ENCODE results near the gene PPP1R3D. TPM values are rescaled to one million over a fixed set of nuclear protein-coding genes. Genes with fewer than 3 reads are reported as not detected.

Gene PPP1R3D
- total RNA-seq, 1 experiment from 2014 or later, result 2.7 TPM

DNA sequence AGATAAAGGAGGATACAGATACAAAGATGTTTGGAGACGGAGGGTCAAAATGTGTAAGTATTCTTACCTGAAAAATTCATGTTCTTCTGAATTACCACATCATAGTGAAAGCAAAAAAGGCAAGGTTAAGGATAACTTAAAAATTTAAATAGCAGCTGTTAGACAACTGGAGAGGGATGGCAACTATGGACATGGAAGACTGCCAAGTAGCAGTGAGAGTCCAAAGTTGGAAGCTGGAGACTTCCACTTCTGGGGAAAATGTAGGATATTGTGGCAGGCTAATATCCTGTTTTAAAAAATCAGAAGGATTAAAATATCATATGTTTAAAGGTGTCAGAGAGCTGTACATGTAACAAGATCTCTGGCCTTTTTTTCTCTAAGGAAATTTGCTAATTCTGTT is 36.5 kb downstream of the PPP1R3D start:
- RAD21 ChIA-PET (ENCODE audit: low non-redundant PET in 1 of 2, low total read pairs in 2 of 2, uncharacterized antibody in 2 of 2, unreplicated experiment in 2 of 2), result no interaction called here
- DNase-seq (ENCODE audit: low read depth, low spot score), result no peak
- Histone ChIP-seq H3K4me2 (ENCODE audit: low read length) (no peak overlapping the region), H3K9me2 (ENCODE audit: insufficient read depth) (no peaks in the 10 kb centered on the region), H3K9ac (ENCODE audit: low read length) (no peak overlapping the region), H3K36me3 (ENCODE audit: control insufficient read depth in 1 of 2, insufficient read depth in 2 of 2, low read length in 2 of 2) (no peaks in the 10 kb centered on the region), H3K27me3 (ENCODE audit: insufficient read depth, low read length) (peaks cover 34% of the 10 kb centered on the region), H3K9me3 (ENCODE audit: control insufficient read depth in 1 of 2, insufficient read depth in 1 of 2, low read depth in 1 of 2, low read length in 2 of 2) (no peaks in the 10 kb centered on the region), H3K27ac (ENCODE audit: low read depth, low read length) (no peak overlapping the region), H3K4me3 (replicated peaks in 1 of 2; ENCODE audit: low read depth in 1 of 2, low read length in 2 of 2) (no peak overlapping the region), H3K79me2 (ENCODE audit: insufficient read depth, low read length) (no peaks in the 10 kb centered on the region), H2AFZ (ENCODE audit: low read depth, low read length, poor library complexity, severe bottlenecking) (no peak overlapping the region), H3K4me1 (ENCODE audit: control insufficient read depth in 1 of 2, insufficient read depth in 2 of 2, low read length in 2 of 2) (no peaks in the 10 kb centered on the region), H4K20me1 (ENCODE audit: insufficient read depth) (no peaks in the 10 kb centered on the region)
- CTCF ChIA-PET, result interaction anchor here (1.6 kb wide), 1 partner anchor 30 kb away, joined by 3 read pairs; the partner anchor contains the start of gene SYCP2
- TF ChIP-seq SIN3A (IDR thresholded peaks at IDR 0.05; ENCODE audit: low read depth) (no peak), CEBPB (IDR thresholded peaks at IDR 0.05; ENCODE audit: low read depth) (no peak)
- BruUV-seq (replicated peaks), result no TSS peak
- POLR2A ChIA-PET, result no interaction called here
- intact Hi-C loops (cut with micrococcal nuclease), result no loop called here
- no peak for ATAC-seq

DNA sequence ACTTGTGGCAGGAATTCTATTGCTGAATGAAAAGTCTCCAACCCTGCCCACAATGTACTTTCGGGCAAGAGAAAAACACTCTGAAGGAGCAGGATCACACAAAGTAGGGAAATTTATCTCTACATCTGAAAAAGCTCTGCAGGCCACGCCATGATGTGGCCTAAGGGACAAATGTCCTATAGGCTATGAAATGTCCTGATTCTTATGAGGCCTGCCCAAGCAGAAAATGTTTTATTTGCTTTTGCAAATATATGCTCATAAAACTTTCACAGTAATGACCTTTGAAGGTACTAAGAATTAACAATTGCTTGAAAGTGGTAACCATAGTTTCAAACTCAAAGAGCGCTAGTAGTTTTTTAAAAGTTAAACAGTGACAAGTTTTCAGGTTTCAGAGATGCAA is 37.6 kb downstream of the PPP1R3D start:
- Histone ChIP-seq H3K9me3 (ENCODE audit: control insufficient read depth in 1 of 2, insufficient read depth in 1 of 2, low read depth in 1 of 2, low read length in 2 of 2) (no peaks in the 10 kb centered on the region), H3K4me3 (replicated peaks in 1 of 2; ENCODE audit: low read depth in 1 of 2, low read length in 2 of 2) (no peak overlapping the region), H3K9me2 (ENCODE audit: insufficient read depth) (no peaks in the 10 kb centered on the region), H3K79me2 (ENCODE audit: insufficient read depth, low read length) (no peaks in the 10 kb centered on the region), H4K20me1 (ENCODE audit: insufficient read depth) (no peaks in the 10 kb centered on the region), H3K36me3 (ENCODE audit: control insufficient read depth in 1 of 2, insufficient read depth in 2 of 2, low read length in 2 of 2) (no peaks in the 10 kb centered on the region), H2AFZ (ENCODE audit: low read depth, low read length, poor library complexity, severe bottlenecking) (no peak overlapping the region), H3K4me2 (ENCODE audit: low read length) (no peak overlapping the region), H3K27me3 (ENCODE audit: insufficient read depth, low read length) (peaks cover 30% of the 10 kb centered on the region), H3K9ac (ENCODE audit: low read length) (no peak overlapping the region), H3K4me1 (ENCODE audit: control insufficient read depth in 1 of 2, insufficient read depth in 2 of 2, low read length in 2 of 2) (no peaks in the 10 kb centered on the region), H3K27ac (ENCODE audit: low read depth, low read length) (no peak overlapping the region)
- ChIA-PET CTCF (no interaction called here), RAD21 (ENCODE audit: low non-redundant PET in 1 of 2, low total read pairs in 2 of 2, uncharacterized antibody in 2 of 2, unreplicated experiment in 2 of 2) (no interaction called here), POLR2A (no interaction called here)
- ATAC-seq (no peak), DNase-seq (ENCODE audit: low read depth, low spot score) (no peak)
- intact Hi-C loops (cut with micrococcal nuclease), result no loop called here
- BruUV-seq (replicated peaks), result no TSS peak
- TF ChIP-seq POLR2AphosphoS5 (IDR thresholded peaks at IDR 0.05; ENCODE audit: low read depth, low read length) (no peak), POLR2A (IDR thresholded peaks at IDR 0.05; ENCODE audit: borderline replicate concordance, extremely low read depth, insufficient read depth, insufficient read length) (no peak), EZH2phosphoT487 (IDR thresholded peaks at IDR 0.05; ENCODE audit: borderline replicate concordance) (no peak), EZH2 (IDR thresholded peaks at IDR 0.05) (no peak), SIN3A (IDR thresholded peaks at IDR 0.05; ENCODE audit: low read depth) (no peak), ZNF274 (IDR thresholded peaks at IDR 0.05; ENCODE audit: low read depth, low read length) (no peak), EGR1 (IDR thresholded peaks at IDR 0.05; ENCODE audit: low read depth) (no peak), TCF7L2 (IDR thresholded peaks at IDR 0.05; ENCODE audit: borderline replicate concordance, extremely low read depth, insufficient read depth, insufficient read length) (no peak), ELF1 (IDR thresholded peaks at IDR 0.05; ENCODE audit: borderline replicate concordance, low read depth) (no peak), ZFX (IDR thresholded peaks at IDR 0.05) (no peak), YY1 (IDR thresholded peaks at IDR 0.05; ENCODE audit: extremely low read depth, insufficient replicate concordance, low read depth, low read length) (no peak), RAD21 (IDR thresholded peaks at IDR 0.05; ENCODE audit: low read depth) (no peak), SP1 (IDR thresholded peaks at IDR 0.05; ENCODE audit: low read depth) (no peak), SRF (IDR thresholded peaks at IDR 0.05; ENCODE audit: low read depth) (no peak)
- TF ChIP-seq, protein P1, sequence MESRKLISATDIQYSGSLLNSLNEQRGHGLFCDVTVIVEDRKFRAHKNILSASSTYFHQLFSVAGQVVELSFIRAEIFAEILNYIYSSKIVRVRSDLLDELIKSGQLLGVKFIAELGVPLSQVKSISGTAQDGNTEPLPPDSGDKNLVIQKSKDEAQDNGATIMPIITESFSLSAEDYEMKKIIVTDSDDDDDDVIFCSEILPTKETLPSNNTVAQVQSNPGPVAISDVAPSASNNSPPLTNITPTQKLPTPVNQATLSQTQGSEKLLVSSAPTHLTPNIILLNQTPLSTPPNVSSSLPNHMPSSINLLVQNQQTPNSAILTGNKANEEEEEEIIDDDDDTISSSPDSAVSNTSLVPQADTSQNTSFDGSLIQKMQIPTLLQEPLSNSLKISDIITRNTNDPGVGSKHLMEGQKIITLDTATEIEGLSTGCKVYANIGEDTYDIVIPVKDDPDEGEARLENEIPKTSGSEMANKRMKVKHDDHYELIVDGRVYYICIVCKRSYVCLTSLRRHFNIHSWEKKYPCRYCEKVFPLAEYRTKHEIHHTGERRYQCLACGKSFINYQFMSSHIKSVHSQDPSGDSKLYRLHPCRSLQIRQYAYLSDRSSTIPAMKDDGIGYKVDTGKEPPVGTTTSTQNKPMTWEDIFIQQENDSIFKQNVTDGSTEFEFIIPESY (IDR thresholded peaks at IDR 0.05; ENCODE audit: extremely low read depth, insufficient replicate concordance, low read length), result no peak
- TF ChIP-seq, protein P2, sequence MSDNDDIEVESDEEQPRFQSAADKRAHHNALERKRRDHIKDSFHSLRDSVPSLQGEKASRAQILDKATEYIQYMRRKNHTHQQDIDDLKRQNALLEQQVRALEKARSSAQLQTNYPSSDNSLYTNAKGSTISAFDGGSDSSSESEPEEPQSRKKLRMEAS (IDR thresholded peaks at IDR 0.05), result no peak
- TF ChIP-seq, protein P3, sequence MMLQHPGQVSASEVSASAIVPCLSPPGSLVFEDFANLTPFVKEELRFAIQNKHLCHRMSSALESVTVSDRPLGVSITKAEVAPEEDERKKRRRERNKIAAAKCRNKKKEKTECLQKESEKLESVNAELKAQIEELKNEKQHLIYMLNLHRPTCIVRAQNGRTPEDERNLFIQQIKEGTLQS (IDR thresholded peaks at IDR 0.05), result no peak
- TF ChIP-seq, protein P4, sequence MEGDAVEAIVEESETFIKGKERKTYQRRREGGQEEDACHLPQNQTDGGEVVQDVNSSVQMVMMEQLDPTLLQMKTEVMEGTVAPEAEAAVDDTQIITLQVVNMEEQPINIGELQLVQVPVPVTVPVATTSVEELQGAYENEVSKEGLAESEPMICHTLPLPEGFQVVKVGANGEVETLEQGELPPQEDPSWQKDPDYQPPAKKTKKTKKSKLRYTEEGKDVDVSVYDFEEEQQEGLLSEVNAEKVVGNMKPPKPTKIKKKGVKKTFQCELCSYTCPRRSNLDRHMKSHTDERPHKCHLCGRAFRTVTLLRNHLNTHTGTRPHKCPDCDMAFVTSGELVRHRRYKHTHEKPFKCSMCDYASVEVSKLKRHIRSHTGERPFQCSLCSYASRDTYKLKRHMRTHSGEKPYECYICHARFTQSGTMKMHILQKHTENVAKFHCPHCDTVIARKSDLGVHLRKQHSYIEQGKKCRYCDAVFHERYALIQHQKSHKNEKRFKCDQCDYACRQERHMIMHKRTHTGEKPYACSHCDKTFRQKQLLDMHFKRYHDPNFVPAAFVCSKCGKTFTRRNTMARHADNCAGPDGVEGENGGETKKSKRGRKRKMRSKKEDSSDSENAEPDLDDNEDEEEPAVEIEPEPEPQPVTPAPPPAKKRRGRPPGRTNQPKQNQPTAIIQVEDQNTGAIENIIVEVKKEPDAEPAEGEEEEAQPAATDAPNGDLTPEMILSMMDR (IDR thresholded peaks at IDR 0.05 in 2 of 3, conservative IDR thresholded peaks at IDR 0.05 in 1 of 3; ENCODE audit: borderline replicate concordance in 1 of 3, insufficient read depth in 1 of 3, low read depth in 2 of 3, low read length in 2 of 3), result no peak
